Upper lobe of left lung (tissue), 4 donors: Measurements from ENCODE around the gene TXNDC17.

Experiments used
- EP300 ChIP-seq, 4 donors: sonication (generic); formaldehyde crosslinking; IDR thresholded peaks; one replicate each; pipeline ENCODE4 v1.5.1; 2017; ENCODE audit warnings: antibody characterized with exemption in 4 of 4, control low read depth in 2 of 4
- POLR2AphosphoS5 ChIP-seq, 2 donors: sonication (generic); formaldehyde crosslinking; IDR thresholded peaks; one replicate each; pipeline ENCODE4 v1.5.1; 2017; ENCODE audit warnings: antibody characterized with exemption in 2 of 2

- TF ChIP-seq POLR2AphosphoS5 (IDR thresholded peaks at IDR 0.05), result peak; percentile 86 to 95
- TF ChIP-seq EP300 (IDR thresholded peaks at IDR 0.05), result peak in 1 of 4 donors; percentile 42
Observed at GRCh38 chr17:6651354-6651918, 10.6 kb downstream of the TXNDC17 start, which contains the start of the genes C17orf100 and MED31.
